HEK293T (cell line): ENCODE data around the gene PLTP.

ENCODE experiments used
- CTCF ChIA-PET: fragments of 350-600 bp; formaldehyde crosslinking; extraction: SDS; loops from one replicate; lab custom pipeline; 2021; ENCODE audit warnings: antibody characterized with exemption, inconsistent platforms; lab: Yijun Ruan, JAX
- POLR2A ChIA-PET: fragments of 350-600 bp; formaldehyde crosslinking; extraction: SDS; loops from one replicate; lab custom pipeline; 2020; ENCODE audit warnings: antibody characterized with exemption, inconsistent platforms; lab: Yijun Ruan, JAX
- DNase-seq: peaks from one replicate; pipeline ENCODE4 v3.0.0; 2012; ENCODE audit warnings: mixed read lengths; ENCODE audit errors: extremely low spot score
- ARNT ChIP-seq: fragments of 450-650 bp; IDR thresholded peaks from 2 replicates; pipeline ENCODE4 v1.6.1; 2017; ENCODE audit warnings: mild to moderate bottlenecking
- BHLHE40 ChIP-seq: fragments of 450-650 bp; IDR thresholded peaks from 2 replicates; pipeline ENCODE4 v1.6.1; 2016; ENCODE audit warnings: mild to moderate bottlenecking, moderate library complexity, borderline replicate concordance
- CTBP1 ChIP-seq: fragments of 450-650 bp; IDR thresholded peaks from 2 replicates; pipeline ENCODE4 v1.6.1; 2016; ENCODE audit warnings: borderline replicate concordance
- ELF4 ChIP-seq: fragments of 450-650 bp; IDR thresholded peaks from 2 replicates; pipeline ENCODE4 v1.6.1; 2017; ENCODE audit warnings: antibody characterized with exemption
- FOXA1 ChIP-seq: fragments of 450-650 bp; IDR thresholded peaks from 2 replicates; pipeline ENCODE4 v1.6.1; 2016; ENCODE audit warnings: mild to moderate bottlenecking
- FOXK2 ChIP-seq: fragments of 450-650 bp; IDR thresholded peaks from 2 replicates; pipeline ENCODE4 v1.6.1; 2016; ENCODE audit warnings: mild to moderate bottlenecking
- FOXM1 ChIP-seq: fragments of 450-650 bp; IDR thresholded peaks from 2 replicates; pipeline ENCODE4 v1.6.1; 2017; ENCODE audit warnings: mild to moderate bottlenecking, borderline replicate concordance
- HDGF ChIP-seq: fragments of 450-650 bp; IDR thresholded peaks from 2 replicates; pipeline ENCODE4 v1.6.1; 2017; ENCODE audit warnings: antibody characterized with exemption, borderline replicate concordance
- L3MBTL2 ChIP-seq: fragments of 450-650 bp; conservative IDR thresholded peaks from 2 replicates; pipeline ENCODE4 v1.6.1; 2016; ENCODE audit warnings: mild to moderate bottlenecking
- LEF1 ChIP-seq: fragments of 450-650 bp; IDR thresholded peaks from 2 replicates; pipeline ENCODE4 v1.6.1; 2017; ENCODE audit warnings: mild to moderate bottlenecking, borderline replicate concordance
- NFRKB ChIP-seq: fragments of 450-650 bp; IDR thresholded peaks from 2 replicates; pipeline ENCODE4 v1.6.1; 2016; ENCODE audit warnings: mild to moderate bottlenecking, moderate library complexity
- SP1 ChIP-seq: fragments of 450-650 bp; IDR thresholded peaks from 2 replicates; pipeline ENCODE4 v1.6.1; 2017
- SUZ12 ChIP-seq: fragments of 450-650 bp; IDR thresholded peaks from 2 replicates; pipeline ENCODE4 v1.6.1; 2016; ENCODE audit warnings: mild to moderate bottlenecking
- TARDBP ChIP-seq: fragments of 450-650 bp; IDR thresholded peaks from 2 replicates; pipeline ENCODE4 v1.6.1; 2016
- ZNF384 ChIP-seq: fragments of 450-650 bp; IDR thresholded peaks from 2 replicates; pipeline ENCODE4 v1.6.1; 2016
- TF ChIP-seq, protein P1 (sequence below): fragments of 450-650 bp; IDR thresholded peaks from 2 replicates; pipeline ENCODE4 v1.6.1; 2016

The PLTP gene

DNA sequence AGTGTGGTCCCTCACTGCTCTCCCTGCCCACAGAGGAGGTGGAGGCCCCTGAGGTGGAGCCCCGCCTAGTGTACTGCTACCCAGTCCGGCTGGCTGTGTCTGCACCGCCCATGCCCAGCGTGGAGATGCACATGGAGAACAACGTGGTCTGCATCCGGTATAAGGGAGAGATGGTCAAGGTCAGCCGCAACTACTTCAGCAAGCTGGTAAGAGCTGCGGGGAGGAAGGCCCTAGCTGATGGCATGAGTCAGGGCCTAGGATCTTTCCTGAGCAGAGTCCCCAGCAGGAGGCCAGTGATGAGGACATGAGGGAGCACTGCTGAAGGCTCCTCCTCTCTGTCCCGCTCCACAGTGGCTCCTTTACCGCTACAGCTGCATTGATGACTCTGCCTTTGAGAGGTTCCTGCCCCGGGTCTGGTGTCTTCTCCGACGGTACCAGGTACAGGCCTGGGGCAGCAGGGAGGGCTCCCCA lies 33.8 kb upstream of the PLTP start:
- TF ChIP-seq ELF4 (no peak), ARNT (no peak), FOXM1 (no peak), NFRKB (no peak), HDGF (no peak), FOXK2 (no peak), ZNF384 (no peak), SP1 (no peak), CTBP1 (no peak), FOXA1 (no peak), TARDBP (no peak)
- TF ChIP-seq, protein P1, sequence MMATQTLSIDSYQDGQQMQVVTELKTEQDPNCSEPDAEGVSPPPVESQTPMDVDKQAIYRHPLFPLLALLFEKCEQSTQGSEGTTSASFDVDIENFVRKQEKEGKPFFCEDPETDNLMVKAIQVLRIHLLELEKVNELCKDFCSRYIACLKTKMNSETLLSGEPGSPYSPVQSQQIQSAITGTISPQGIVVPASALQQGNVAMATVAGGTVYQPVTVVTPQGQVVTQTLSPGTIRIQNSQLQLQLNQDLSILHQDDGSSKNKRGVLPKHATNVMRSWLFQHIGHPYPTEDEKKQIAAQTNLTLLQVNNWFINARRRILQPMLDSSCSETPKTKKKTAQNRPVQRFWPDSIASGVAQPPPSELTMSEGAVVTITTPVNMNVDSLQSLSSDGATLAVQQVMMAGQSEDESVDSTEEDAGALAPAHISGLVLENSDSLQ = no peak
- CTCF ChIA-PET = no interaction called here
- POLR2A ChIA-PET = no interaction called here
- DNase-seq = no peak

DNA sequence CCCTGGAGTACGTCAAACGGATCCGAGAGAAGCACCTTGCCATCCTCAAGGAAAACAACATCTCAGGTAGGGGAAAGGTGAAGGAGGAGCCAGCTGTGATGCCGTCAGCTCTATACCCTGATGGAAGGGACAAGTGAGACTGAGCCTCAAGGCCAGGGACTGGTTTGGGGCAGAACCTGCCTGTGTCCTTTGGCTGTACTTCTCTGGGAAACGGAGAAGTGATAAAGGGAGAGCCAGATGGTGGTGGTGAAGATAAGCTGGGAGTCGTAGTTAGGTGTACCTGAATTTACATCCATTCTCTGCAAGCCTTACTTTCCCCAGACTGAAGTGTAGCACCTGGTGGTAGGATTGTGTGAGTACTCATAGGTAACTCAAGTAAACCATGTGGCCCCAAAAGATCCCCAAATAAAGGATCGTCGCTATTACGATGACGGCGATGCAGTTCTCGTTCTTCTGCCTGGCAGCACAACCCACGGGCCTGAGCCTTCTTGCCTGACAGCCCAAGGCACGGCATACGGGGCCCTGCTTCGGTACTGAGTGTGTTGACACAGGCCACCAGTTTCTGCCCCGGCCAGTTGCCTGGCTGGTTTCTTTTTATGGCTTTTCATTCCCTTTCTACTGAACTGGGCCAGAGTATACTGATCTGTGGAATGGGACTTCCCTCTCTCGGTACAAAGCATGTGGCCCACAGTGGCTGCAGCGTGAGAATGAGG lies 33.2 kb upstream of the PLTP start:
- ChIA-PET CTCF (no interaction called here), POLR2A (interaction anchor here (2.3 kb wide), 1 partner anchor 11 kb away, joined by 10 read pairs; the partner anchor contains the start of gene PCIF1)
- TF ChIP-seq ZNF384 (no peak), LEF1 (no peak), BHLHE40 (no peak), FOXA1 (no peak), TARDBP (no peak), ARNT (no peak), FOXM1 (no peak), CTBP1 (no peak), NFRKB (no peak), FOXK2 (no peak), SUZ12 (no peak), L3MBTL2 (no peak)
- TF ChIP-seq, protein P1 = no peak
- no peak for DNase-seq

DNA sequence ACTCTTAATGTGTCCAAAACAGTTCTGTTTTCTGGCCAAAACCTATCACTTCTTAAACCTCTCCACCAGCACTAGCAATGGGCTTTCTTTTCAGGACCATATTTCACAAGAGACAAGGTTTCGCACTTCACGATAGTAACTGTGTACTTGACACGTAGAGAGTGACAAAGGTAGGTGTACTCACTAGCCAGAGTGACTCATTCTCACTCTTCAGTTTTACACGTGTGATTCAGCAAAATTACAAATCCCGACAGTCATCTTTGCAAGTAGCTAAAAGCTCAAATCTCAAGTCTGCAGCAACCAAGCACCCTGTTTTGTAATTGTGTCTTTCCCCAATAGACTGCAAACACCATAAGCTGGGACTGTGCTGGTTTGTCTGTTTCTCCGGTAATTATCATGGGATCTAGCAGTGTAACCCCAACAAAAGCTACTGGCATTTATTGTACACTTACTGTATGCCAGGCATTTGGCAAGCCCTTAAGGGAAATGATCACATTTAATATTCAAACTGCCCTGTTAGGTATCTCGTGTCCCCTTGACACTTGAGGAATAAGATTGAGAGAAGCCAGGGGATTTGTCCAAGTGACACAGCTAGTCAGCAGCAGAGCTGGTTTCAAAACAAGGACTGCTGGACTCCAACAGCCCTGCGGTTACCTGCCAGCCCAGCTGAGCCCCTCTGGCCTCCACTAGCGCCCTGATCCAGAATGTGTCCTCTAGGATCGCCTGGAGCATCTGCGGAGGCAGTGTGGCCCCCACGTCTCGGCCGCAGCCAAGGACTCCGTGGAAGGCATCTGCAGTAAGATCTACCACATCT lies 32.4 kb upstream of the PLTP start:
- DNase-seq = no peak
- no peak for TF ChIP-seq LEF1
- TF ChIP-seq BHLHE40 = no peak
- no peak for TF ChIP-seq FOXK2
- no peak for TF ChIP-seq L3MBTL2
- TF ChIP-seq TARDBP = no peak
- TF ChIP-seq ELF4 = no peak
- TF ChIP-seq FOXM1 = no peak
- no peak for TF ChIP-seq FOXA1
- no peak for TF ChIP-seq CTBP1
- TF ChIP-seq SUZ12 = no peak
- TF ChIP-seq, protein P1 = no peak
- ChIA-PET POLR2A (interaction anchor here (1.0 to 2.3 kb wide), 2 partner anchors 10 to 64 kb away, joined by 3 to 10 read pairs; partner anchors contain the start of gene PCIF1), CTCF (no interaction called here)

DNA sequence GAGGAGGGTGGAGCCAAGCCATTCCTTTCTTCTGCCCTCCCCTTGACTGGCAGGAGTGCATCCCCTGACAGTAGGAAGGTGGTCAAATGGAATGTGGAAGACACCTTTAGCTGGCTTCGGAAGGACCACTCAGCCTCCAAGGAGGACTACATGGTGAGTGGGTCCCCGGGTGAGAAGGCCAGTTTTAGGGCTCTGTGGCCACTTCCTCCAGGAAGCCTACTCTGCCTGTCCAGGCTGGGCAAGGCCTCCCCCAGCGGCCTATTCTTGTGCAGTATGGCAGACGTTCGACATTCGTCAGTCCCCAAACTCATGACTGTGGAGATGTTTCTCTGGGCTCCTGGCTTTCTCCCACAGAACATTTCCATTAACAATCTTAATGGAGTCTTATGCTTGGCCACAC lies 31.7 kb upstream of the PLTP start:
- POLR2A ChIA-PET = interaction anchor here (1.0 to 2.3 kb wide), 2 partner anchors 9 to 63 kb away, joined by 3 to 10 read pairs; partner anchors contain the start of gene PCIF1
- DNase-seq = no peak
- CTCF ChIA-PET = no interaction called here
- TF ChIP-seq NFRKB (no peak), FOXA1 (no peak), ZNF384 (no peak), CTBP1 (no peak)

DNA sequence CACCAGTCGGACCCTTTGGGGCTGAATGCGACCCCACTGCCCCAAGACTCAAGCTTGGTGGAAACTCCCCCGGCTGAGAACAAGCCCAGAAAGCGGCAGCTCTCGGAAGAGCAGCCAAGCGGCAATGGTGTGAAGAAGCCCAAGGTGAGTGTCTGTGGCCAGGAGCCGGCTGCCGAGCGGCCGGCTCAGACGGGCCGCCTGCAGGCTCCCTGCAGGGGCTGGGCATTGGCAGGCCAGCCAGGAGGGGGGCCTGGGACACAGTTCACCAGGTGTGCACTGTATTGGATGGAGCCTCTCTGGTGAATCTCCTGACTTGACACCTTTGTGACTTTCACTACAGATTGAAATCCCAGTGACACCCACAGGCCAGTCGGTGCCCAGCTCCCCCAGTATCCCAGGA lies 28.5 kb upstream of the PLTP start:
- no peak for DNase-seq
- POLR2A ChIA-PET = interaction anchor here (1.3 kb wide), 2 partner anchors 9 to 60 kb away, joined by 3 read pairs; no protein-coding TSS in a partner anchor
- TF ChIP-seq TARDBP (no peak), NFRKB (no peak), BHLHE40 (no peak), CTBP1 (no peak), ELF4 (no peak), FOXA1 (no peak), SUZ12 (no peak), LEF1 (no peak), SP1 (no peak), HDGF (no peak), ZNF384 (no peak), FOXM1 (no peak), FOXK2 (no peak), ARNT (no peak)
- TF ChIP-seq, protein P1 = no peak
- CTCF ChIA-PET = interaction anchor here (1.2 kb wide), 1 partner anchor 48 kb away, joined by 3 read pairs; no protein-coding TSS in a partner anchor
